Activated CD8-positive, alpha-beta memory T cell treated with anti-CD3 and anti-CD28 coated beads, Interleukin-2, amount 10 ng/mL, durations not matched to agents 7 days and 5 days (primary cell): ENCODE results near the gene NLGN1. TPM values are rescaled to one million over a fixed set of nuclear protein-coding genes. Genes with fewer than 3 reads are reported as not detected.

Experiments
- ATAC-seq: fragments of 150-1000 bp; cut with Tn5 transposase; one replicate; pipeline ENCODE4 v1.10.0; 2021; ENCODE audit warnings: moderate library complexity
- CTCF ChIA-PET: fragments of 350-600 bp; sonication (Branson Sonifier 250); formaldehyde crosslinking; loops from one replicate; lab custom pipeline; 2021; ENCODE audit warnings: antibody characterized with exemption; lab: Charles Lee
- DNase-seq: peaks from one replicate; pipeline ENCODE4 v3.0.0-alpha.2; 2020
- H3K27ac Mint-ChIP-seq: one replicate; pipeline ENCODE4 v1.8.0; 2021; ENCODE audit warnings: mild to moderate bottlenecking, mixed read lengths
- H3K27me3 Mint-ChIP-seq: one replicate; pipeline ENCODE4 v1.8.0; 2021; ENCODE audit warnings: mixed read lengths
- H3K36me3 Mint-ChIP-seq: one replicate; pipeline ENCODE4 v1.8.0; 2021; ENCODE audit warnings: mild to moderate bottlenecking, mixed read lengths
- H3K4me1 Mint-ChIP-seq: one replicate; pipeline ENCODE4 v1.8.0; 2021; ENCODE audit warnings: mixed read lengths
- H3K4me3 Mint-ChIP-seq: one replicate; pipeline ENCODE4 v1.8.0; 2021; ENCODE audit warnings: mild to moderate bottlenecking, moderate library complexity, mixed read lengths
- H3K9me3 Mint-ChIP-seq: one replicate; pipeline ENCODE4 v1.8.0; 2022; ENCODE audit warnings: low read depth, mixed read lengths
- total RNA-seq, 2 experiments: library from RNA; stranded (reverse); gene quantifications; one replicate each; pipeline ENCODE4 v1.2.3, GENCODE V29; 2021

The NLGN1 gene
- total RNA-seq, 2 experiments from 2014 or later, result not detected

DNA sequence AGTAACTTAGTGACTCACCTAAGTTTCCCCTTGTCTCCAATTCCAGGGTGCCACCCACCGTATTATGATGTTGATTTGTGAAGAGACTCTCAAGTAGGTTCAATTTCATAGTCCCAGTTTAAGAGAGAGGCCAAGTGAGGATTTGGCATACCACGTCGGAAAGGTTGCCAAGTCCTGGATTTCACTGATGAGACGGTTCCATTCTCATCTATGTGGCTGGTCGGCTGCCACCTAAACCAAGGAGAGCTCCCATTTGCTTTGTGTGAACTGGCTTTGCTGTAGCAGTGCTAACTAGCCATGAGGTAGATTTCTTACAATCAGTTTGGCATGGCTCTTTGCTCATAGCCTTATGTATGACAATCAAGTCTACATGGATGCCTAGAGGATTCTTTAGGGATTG, 653.6 kb downstream of the NLGN1 start:
- H3K4me1 Mint-ChIP-seq, result no peaks in the 10 kb centered on the region
- H3K9me3 Mint-ChIP-seq, result peaks cover 8% of the 10 kb centered on the region
- H3K27ac Mint-ChIP-seq, result no peak overlapping the region
- no peak for ATAC-seq
- H3K36me3 Mint-ChIP-seq, result no peaks in the 10 kb centered on the region
- H3K4me3 Mint-ChIP-seq, result no peak overlapping the region
- CTCF ChIA-PET, result no interaction called here
- no peaks in the 10 kb centered on the region for H3K27me3 Mint-ChIP-seq
- no peak for DNase-seq

DNA sequence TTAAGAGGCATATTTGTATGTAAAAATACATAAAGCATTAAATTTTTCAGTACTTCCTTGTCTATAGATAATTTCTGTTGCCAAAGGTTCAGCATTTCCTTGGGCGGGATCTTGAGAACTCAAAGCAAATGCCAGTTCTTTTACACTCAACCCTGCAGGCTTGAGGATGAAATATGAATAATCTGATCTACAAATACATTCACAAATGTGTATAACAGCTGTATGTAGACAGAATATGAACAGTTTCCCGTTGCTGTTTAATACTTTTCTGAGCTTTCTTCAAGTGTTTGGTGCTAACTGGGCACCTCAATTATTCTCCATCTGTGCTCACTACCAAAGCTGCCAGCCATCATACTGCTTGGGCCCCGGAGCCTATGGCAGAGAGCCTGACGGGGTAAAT, 661.3 kb downstream of the NLGN1 start:
- Mint-ChIP-seq H3K4me1 (no peaks in the 10 kb centered on the region), H3K4me3 (no peak overlapping the region), H3K36me3 (no peaks in the 10 kb centered on the region), H3K27ac (no peak overlapping the region), H3K27me3 (no peaks in the 10 kb centered on the region), H3K9me3 (peaks cover 4% of the 10 kb centered on the region)
- ATAC-seq (no peak), DNase-seq (no peak)
- CTCF ChIA-PET, result no interaction called here

DNA sequence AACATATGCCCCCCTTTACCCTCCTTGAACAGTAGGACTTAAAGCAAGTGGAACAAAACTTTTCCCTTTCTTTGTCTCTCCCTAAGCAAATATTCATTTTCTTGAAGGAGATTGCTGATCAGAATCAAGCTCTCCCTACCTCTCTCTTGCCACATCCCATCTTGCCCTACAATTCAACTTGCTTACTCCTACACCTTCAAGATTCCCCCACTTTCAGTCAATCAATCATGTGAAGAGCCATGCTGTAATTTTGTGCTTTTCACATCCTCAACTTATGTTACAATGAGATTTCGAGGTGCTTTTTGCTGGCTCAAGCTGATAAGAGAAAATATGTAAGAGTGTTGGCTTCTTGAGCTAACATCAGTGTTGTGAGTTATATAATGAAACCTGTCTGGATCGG, 662.9 kb downstream of the NLGN1 start:
- Mint-ChIP-seq H3K9me3 (peaks cover 4% of the 10 kb centered on the region), H3K27ac (no peak overlapping the region), H3K4me3 (no peak overlapping the region), H3K4me1 (no peaks in the 10 kb centered on the region), H3K27me3 (no peaks in the 10 kb centered on the region), H3K36me3 (no peaks in the 10 kb centered on the region)
- DNase-seq, result no peak
- no peak for ATAC-seq
- CTCF ChIA-PET, result no interaction called here

DNA sequence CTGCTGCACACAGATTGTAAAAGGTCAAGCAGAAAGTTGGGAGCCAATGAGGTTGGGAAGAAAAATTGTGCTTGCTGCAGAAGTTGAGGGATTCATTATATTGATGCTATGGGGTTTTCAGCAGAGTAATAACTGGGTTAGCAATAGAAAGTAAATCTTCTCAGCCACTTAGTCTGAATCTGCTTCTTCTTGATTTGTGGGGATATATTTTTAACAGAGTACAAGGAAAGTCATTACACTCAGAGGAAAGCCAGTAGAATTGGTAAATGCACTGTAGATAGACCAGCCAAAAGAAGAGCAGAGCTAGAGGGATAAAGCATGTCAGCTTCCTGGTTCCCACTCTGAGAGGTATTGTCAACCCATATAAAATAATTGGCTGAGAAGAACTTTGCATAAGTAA, 663.6 kb downstream of the NLGN1 start:
- Mint-ChIP-seq H3K9me3 (peaks cover 4% of the 10 kb centered on the region), H3K27me3 (no peaks in the 10 kb centered on the region), H3K4me3 (no peak overlapping the region), H3K36me3 (no peaks in the 10 kb centered on the region), H3K4me1 (no peaks in the 10 kb centered on the region), H3K27ac (no peak overlapping the region)
- CTCF ChIA-PET, result no interaction called here
- no peak for DNase-seq
- ATAC-seq, result no peak

DNA sequence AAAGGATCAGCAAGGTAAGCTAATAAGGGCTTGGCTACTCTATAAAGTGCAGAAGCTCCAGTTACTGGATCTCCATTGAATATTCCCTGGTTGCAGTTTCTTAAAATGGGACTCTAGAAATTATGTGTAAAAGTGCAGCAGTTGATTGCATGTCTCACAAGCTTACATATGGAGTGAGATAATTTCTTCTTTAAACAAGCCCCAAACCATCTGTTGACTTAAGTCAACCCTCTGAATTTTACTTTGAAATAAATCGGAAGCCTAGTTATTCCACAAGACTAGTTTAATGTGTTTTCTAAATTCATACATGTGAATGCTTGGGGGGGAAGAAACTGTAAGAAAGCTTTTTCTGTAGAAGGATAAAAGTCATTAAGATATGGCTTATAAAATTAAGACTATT, 664.2 kb downstream of the NLGN1 start:
- no peaks in the 10 kb centered on the region for H3K27me3 Mint-ChIP-seq
- no peaks in the 10 kb centered on the region for H3K4me1 Mint-ChIP-seq
- CTCF ChIA-PET, result no interaction called here
- H3K9me3 Mint-ChIP-seq, result peaks cover 4% of the 10 kb centered on the region
- H3K27ac Mint-ChIP-seq, result no peak overlapping the region
- H3K36me3 Mint-ChIP-seq, result no peaks in the 10 kb centered on the region
- no peak for DNase-seq
- no peak for ATAC-seq
- H3K4me3 Mint-ChIP-seq, result no peak overlapping the region

DNA sequence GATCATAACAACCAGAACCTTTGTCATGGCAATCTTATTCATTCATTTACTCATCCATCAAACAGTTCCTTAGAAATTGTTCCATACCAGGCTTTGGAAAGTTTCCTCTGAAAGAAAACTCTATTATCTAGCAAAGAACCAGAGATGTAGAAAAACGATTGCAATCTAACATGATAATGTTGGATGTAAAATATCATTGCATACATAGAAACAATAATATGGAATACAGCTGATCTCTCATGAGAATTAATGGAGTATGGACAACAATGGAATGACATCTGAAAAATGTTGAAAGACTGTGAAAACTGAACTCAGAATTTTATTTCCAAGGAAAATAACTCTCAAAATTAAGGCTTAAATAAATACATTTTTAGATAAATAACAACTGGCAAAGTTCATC, 665.4 kb downstream of the NLGN1 start:
- no peaks in the 10 kb centered on the region for H3K36me3 Mint-ChIP-seq
- ATAC-seq (no peak), DNase-seq (no peak)
- CTCF ChIA-PET, result no interaction called here
- H3K4me1 Mint-ChIP-seq, result no peaks in the 10 kb centered on the region
- H3K4me3 Mint-ChIP-seq, result no peak overlapping the region
- H3K27me3 Mint-ChIP-seq, result no peaks in the 10 kb centered on the region
- no peak overlapping the region for H3K27ac Mint-ChIP-seq
- H3K9me3 Mint-ChIP-seq, result peaks cover 4% of the 10 kb centered on the region

DNA sequence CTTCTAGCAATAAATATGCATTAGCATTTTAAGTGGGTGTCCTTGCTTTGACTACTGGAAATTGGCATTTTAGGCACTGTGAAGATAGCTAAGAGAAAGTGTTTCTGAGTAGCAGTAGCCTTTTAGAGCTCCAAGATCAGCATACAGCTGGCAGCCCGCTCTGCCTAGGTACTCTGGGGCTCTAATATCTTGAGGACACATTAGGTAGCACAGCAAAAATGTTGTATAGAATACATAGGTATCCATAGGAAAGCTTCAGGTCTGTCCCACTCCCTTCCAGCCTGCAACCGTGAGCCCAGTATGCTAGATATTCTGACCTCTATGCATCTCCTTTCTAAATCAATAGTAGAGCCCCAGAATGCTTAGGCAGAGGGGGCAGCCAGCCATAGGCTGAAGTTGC, 670.5 kb downstream of the NLGN1 start:
- Mint-ChIP-seq H3K9me3 (no peaks in the 10 kb centered on the region), H3K36me3 (no peaks in the 10 kb centered on the region), H3K4me3 (no peak overlapping the region), H3K27me3 (no peaks in the 10 kb centered on the region), H3K27ac (no peak overlapping the region), H3K4me1 (no peaks in the 10 kb centered on the region)
- ATAC-seq, result no peak
- CTCF ChIA-PET, result no interaction called here
- DNase-seq, result no peak

DNA sequence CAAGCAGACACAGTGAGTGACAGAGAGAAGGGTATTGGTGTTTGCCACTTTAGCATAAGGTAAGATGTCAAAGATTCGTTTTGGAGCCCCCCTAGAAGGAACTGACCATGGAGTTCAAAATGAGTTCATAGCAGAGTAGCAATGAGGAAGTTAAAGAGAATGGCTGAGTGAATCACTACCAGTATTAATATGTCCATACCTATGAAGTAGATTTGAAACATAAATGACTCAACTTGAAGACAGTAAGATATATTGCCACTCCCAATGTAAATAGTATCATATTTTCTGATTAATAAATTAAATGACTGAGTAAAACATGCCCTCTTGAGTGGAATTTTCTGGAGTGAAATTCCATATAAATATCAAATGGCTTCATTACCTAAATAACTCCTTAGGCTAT, 675.1 kb downstream of the NLGN1 start:
- CTCF ChIA-PET, result no interaction called here
- Mint-ChIP-seq H3K27ac (no peak overlapping the region), H3K4me1 (no peaks in the 10 kb centered on the region)

DNA sequence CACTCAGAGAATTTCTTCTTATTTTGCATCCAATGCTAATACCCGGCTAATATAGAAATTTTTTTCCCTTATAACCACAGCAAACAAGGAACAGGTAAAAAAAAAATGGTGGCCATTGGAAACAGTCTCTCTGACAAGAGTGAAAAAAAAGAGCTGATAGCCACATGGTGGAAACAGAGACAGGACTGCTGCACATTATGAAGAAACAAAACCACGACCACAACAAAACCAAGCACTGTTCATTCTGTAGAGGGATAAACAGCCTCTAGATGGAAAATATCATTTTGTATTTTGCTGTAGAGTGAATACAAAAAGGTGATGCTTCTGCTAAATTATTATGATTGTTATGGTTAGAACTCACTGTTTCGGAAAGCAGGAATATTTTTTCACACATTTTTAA, 686.2 kb downstream of the NLGN1 start:
- Mint-ChIP-seq H3K9me3 (no peaks in the 10 kb centered on the region), H3K36me3 (no peaks in the 10 kb centered on the region), H3K4me1 (no peaks in the 10 kb centered on the region), H3K27ac (no peak overlapping the region), H3K27me3 (no peaks in the 10 kb centered on the region), H3K4me3 (no peak overlapping the region)
- no peak for DNase-seq
- CTCF ChIA-PET, result no interaction called here
- no peak for ATAC-seq

More for the DNA sequence above, 675.1 kb downstream of the NLGN1 start:
- H3K27me3 Mint-ChIP-seq, result no peaks in the 10 kb centered on the region
- no peaks in the 10 kb centered on the region for H3K9me3 Mint-ChIP-seq
- no peak overlapping the region for H3K4me3 Mint-ChIP-seq
- no peak for DNase-seq
- no peaks in the 10 kb centered on the region for H3K36me3 Mint-ChIP-seq
- ATAC-seq, result no peak

DNA sequence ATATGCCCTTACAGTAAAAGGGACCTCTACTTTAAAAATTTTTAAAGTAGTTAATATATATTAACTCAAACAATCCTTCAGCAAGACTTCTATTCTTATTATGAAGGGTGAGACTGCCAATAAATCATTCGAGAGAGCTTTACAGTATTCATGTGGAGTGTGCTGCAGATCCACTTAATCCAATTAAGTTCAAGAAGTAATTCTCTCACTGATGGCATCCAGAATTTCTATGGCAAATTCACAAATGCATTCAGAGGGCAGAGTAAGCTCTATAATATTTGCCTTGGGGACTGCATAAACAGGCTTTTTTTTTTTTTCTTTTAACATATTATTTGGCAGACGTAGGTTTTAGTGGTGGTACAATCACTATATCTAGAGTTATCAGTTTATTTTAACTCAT, 692.0 kb downstream of the NLGN1 start:
- Mint-ChIP-seq H3K27ac (no peak overlapping the region), H3K4me3 (no peak overlapping the region), H3K36me3 (no peaks in the 10 kb centered on the region), H3K27me3 (no peaks in the 10 kb centered on the region), H3K9me3 (peaks cover 6% of the 10 kb centered on the region), H3K4me1 (no peaks in the 10 kb centered on the region)
- CTCF ChIA-PET, result no interaction called here
- DNase-seq (no peak), ATAC-seq (no peak)

DNA sequence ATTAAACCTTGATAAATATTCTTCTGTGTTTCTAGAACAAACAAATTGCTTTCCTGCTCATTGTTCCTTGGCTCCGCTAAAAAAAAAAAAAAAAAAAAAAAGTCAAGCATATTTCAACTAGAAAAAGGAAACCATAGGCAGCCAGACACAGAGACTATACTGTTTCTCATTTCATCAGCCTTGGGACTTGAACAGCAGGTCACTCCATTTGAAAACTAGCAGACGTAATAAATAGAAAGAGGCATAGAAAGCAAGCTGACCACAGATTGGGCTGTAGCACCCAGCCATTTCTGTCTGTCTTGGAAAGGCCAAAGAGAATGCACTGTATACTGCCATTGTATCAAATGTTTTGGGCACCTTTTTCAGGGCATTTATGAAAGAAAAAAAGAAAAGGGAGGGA, 697.1 kb downstream of the NLGN1 start:
- Mint-ChIP-seq H3K36me3 (no peaks in the 10 kb centered on the region), H3K4me1 (no peaks in the 10 kb centered on the region), H3K9me3 (peaks cover 6% of the 10 kb centered on the region), H3K4me3 (no peak overlapping the region), H3K27ac (no peak overlapping the region), H3K27me3 (no peaks in the 10 kb centered on the region)
- no peak for DNase-seq
- ATAC-seq, result no peak
- CTCF ChIA-PET, result no interaction called here

DNA sequence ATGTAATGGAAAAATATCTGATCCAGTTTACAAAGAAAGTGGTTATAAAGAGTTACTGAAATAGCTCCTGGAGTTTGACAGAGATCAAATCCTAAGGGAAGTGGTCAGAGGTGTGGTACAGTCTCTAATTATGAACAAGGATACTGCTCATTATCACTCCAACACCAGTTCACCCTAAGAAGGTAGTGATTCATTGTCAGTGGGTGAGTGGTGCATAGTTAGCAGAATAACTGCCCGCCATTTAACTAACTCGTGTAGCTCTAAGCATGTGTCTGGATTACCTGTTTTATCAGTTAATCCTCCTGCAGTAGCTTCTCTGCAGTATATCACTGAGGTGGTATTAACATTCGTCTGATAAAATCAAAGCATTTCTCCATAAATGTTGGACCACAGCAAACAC, 700.1 kb downstream of the NLGN1 start:
- H3K27ac Mint-ChIP-seq, result no peak overlapping the region
- DNase-seq (no peak), ATAC-seq (no peak)
- H3K4me3 Mint-ChIP-seq, result no peak overlapping the region
- no peaks in the 10 kb centered on the region for H3K4me1 Mint-ChIP-seq
- H3K9me3 Mint-ChIP-seq, result no peaks in the 10 kb centered on the region
- no peaks in the 10 kb centered on the region for H3K36me3 Mint-ChIP-seq
- H3K27me3 Mint-ChIP-seq, result no peaks in the 10 kb centered on the region
- CTCF ChIA-PET, result no interaction called here

DNA sequence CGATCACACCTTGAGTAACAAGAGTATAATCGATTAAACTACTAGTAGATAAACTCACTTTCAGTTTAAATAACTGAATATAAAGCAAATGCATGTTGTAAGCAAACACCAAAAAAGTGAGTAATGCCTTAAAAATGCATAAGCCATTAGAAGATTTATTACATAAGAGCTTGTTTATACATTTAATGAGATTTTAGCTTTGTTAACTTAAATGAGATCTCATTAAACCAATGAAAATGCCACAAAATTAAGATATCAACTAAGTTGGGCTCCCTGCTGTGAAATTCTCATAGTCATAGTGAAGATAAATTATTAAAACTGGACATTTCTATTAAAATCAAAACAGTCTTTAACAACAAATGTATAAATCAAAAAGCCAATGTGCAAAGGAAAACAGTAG, 701.2 kb downstream of the NLGN1 start:
- Mint-ChIP-seq H3K27me3 (no peaks in the 10 kb centered on the region), H3K4me3 (no peak overlapping the region), H3K9me3 (no peaks in the 10 kb centered on the region), H3K36me3 (no peaks in the 10 kb centered on the region), H3K4me1 (no peaks in the 10 kb centered on the region), H3K27ac (no peak overlapping the region)
- DNase-seq (no peak), ATAC-seq (no peak)
- CTCF ChIA-PET, result no interaction called here

DNA sequence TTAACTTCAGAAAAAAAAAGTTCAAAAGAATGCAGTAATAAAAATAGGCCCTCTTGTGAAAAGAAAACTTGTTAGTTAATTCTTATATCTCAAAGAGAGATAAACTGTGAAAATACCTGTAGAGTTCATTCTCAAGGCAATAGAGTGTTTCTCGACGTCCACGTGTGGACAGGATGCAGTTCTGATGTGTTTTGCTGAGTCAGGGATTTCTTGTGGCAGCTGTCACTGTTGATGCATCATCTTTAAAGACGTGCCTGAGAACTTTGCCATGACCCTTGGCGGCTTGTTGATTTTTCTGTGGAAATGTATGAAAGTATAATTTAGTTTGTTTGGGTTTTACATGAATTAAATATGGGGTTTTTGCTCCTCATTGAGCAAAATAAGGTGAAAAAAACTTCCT, 702.2 kb downstream of the NLGN1 start:
- no peaks in the 10 kb centered on the region for H3K9me3 Mint-ChIP-seq

DNA sequence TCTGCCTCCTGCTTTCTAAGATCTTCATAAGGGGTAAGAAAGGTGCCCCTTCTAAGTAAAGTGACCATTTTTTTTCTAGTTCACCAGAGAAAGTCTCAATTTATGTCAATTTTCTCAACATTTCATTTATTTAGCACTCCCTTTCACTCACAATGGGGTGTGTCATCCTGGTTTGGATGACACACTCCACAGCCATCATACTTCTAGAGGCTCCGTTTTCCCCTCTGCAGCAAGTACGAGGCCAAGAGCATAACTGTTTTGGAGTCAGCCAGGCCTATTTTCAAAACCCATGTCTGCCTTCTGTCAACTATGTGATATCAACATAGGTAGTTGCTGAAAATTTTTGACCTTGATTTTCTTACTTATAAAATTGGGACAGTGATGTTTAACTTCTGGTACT, 703.2 kb downstream of the NLGN1 start:
- ATAC-seq, result no peak
- CTCF ChIA-PET, result no interaction called here
- no peaks in the 10 kb centered on the region for H3K36me3 Mint-ChIP-seq
- no peaks in the 10 kb centered on the region for H3K4me1 Mint-ChIP-seq
- H3K9me3 Mint-ChIP-seq, result no peaks in the 10 kb centered on the region
- no peak overlapping the region for H3K27ac Mint-ChIP-seq
- DNase-seq, result no peak
- H3K4me3 Mint-ChIP-seq, result no peak overlapping the region
- H3K27me3 Mint-ChIP-seq, result no peaks in the 10 kb centered on the region

More for the DNA sequence above, 702.2 kb downstream of the NLGN1 start:
- CTCF ChIA-PET, result no interaction called here
- no peaks in the 10 kb centered on the region for H3K27me3 Mint-ChIP-seq
- no peak overlapping the region for H3K4me3 Mint-ChIP-seq
- H3K27ac Mint-ChIP-seq, result no peak overlapping the region
- ATAC-seq (no peak), DNase-seq (no peak)
- H3K36me3 Mint-ChIP-seq, result no peaks in the 10 kb centered on the region
- H3K4me1 Mint-ChIP-seq, result no peaks in the 10 kb centered on the region
